Activated B cell treated with CpG ODN at 0.5 μM for 24 hours (primary cell): ENCODE data around the gene GPR32. TPM values are rescaled to one million over a fixed set of nuclear protein-coding genes. Genes with fewer than 3 reads are reported as not detected.

ENCODE experiments used
- ATAC-seq: fragments of 200-7000 bp; cut with Tn5 transposase; one replicate; pipeline ENCODE4 v1.10.0; 2021; ENCODE audit warnings: low read depth, mild to moderate bottlenecking, moderate library complexity
- CTCF ChIA-PET: fragments of 350-600 bp; sonication (Branson Sonifier 250); formaldehyde crosslinking; loops from one replicate; lab custom pipeline; 2021; ENCODE audit warnings: antibody characterized with exemption; lab: Charles Lee
- POLR2A ChIA-PET: fragments of 350-600 bp; sonication (Branson Sonifier 250); formaldehyde crosslinking; loops from one replicate; lab custom pipeline; 2021; ENCODE audit warnings: antibody characterized with exemption; lab: Charles Lee
- DNase-seq: peaks from one replicate; pipeline ENCODE4 v3.0.0; 2022
- H3K27ac Mint-ChIP-seq: one replicate; pipeline ENCODE4 v1.8.0; 2020; ENCODE audit warnings: mixed read lengths
- H3K27me3 Mint-ChIP-seq: one replicate; pipeline ENCODE4 v1.8.0; 2021; ENCODE audit warnings: mixed read lengths
- H3K36me3 Mint-ChIP-seq: one replicate; pipeline ENCODE4 v1.8.0; 2021; ENCODE audit warnings: low read depth, mixed read lengths
- H3K4me1 Mint-ChIP-seq: one replicate; pipeline ENCODE4 v1.8.0; 2021; ENCODE audit warnings: mixed read lengths
- H3K4me3 Mint-ChIP-seq: one replicate; pipeline ENCODE4 v1.8.0; 2020; ENCODE audit warnings: mild to moderate bottlenecking, mixed read lengths
- H3K9me3 Mint-ChIP-seq: one replicate; pipeline ENCODE4 v1.8.0; 2020; ENCODE audit warnings: mixed read lengths
- intact Hi-C: fragments of 100-400 bp; cut with micrococcal nuclease; formaldehyde crosslinking; loops from one replicate; pipeline ENCODE4 v1.15.1; 2024
- total RNA-seq: library from RNA; stranded (reverse); gene quantifications from 2 replicates; pipeline ENCODE4 v1.2.3, GENCODE V29; 2022
- TF ChIP-seq, protein P1 (sequence below): fragments of 200-600 bp; IDR thresholded peaks from one replicate; pipeline ENCODE4 v1.8.0; 2022; ENCODE audit warnings: antibody characterized with exemption, mild to moderate bottlenecking

GPR32 gene
- total RNA-seq, 1 donor from 2014 or later: not detected

DNA sequence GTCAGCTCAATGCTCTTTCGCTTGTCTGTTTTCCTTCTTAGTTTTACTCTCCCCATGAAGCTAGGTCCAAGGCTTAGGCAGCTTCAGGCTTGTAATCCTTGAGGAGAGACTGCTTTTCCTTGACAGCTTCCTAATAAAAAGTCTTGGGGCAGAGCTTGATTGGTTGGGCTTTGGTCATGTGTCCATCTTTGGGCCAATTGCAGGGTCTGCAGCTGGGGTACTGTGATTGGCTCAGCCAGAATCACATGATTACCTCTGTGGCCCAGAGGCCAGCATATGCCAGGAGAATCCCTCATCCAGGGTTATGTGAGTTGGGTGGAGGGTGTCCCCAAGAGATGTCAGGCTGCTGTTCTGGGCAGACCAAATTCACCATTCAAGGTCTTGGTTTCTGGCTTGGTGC, 45.2 kb downstream of the GPR32 start:
- intact Hi-C loops: no loop called here
- CTCF ChIA-PET: interaction anchor here (1.0 kb wide), 1 partner anchor 107 kb away, joined by 3 read pairs; no protein-coding TSS in a partner anchor
- no peak overlapping the region for H3K27ac Mint-ChIP-seq

DNA sequence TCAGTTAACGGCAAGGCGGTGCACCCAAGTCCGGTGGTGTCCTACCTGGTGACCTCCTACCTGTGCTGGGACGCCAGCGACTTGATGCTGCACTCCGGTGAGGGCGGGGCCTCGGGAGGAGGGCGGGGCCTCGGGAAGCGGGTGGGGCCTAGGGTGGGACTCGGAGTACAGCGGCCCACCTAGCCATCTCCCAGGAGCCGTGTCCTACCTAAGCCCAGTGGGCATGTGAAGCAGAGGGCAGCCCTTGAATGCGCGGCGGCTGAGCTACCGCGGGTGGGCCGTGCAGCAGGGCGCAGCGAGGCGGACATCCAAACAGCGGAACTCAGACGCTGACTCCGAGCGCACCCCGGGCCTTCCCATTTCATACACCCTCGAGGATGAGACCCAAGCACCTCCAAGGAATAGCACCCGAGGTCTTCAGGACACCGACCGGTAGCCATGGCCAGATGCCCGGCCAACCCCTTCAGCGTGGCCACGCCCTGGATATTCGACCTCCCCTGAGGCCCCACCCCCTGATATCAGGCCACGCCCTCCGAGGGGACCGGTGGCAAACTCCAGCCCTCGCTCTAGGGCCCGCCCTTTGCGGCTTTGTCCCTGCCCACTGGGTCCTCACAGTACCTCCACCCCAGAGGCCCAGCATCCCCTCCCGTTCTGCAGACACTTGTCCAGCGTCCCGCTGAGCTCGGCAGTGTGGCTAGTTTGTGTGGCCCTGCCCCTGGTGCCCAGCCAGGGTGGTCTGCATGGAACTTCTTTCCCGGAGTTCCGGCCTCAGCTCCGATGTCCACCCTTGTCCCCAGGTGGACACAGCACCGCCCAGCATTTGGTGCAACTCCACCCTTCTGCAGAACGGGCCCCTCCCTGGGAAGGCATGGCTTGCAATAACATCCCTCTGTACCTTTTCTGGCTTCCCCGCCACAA, 47.9 kb downstream of the GPR32 start:
- ChIA-PET POLR2A (interaction anchor here (0.6 to 2.0 kb wide), 6 partner anchors 14 to 489 kb away, joined by 3 to 30 read pairs (median 4); partner anchors contain the start of gene KCNC3), CTCF (interaction anchor here (1.0 kb wide), 1 partner anchor 104 kb away, joined by 3 read pairs; no protein-coding TSS in a partner anchor)
- DNase-seq: peak; percentile 73
- TF ChIP-seq, protein P1, sequence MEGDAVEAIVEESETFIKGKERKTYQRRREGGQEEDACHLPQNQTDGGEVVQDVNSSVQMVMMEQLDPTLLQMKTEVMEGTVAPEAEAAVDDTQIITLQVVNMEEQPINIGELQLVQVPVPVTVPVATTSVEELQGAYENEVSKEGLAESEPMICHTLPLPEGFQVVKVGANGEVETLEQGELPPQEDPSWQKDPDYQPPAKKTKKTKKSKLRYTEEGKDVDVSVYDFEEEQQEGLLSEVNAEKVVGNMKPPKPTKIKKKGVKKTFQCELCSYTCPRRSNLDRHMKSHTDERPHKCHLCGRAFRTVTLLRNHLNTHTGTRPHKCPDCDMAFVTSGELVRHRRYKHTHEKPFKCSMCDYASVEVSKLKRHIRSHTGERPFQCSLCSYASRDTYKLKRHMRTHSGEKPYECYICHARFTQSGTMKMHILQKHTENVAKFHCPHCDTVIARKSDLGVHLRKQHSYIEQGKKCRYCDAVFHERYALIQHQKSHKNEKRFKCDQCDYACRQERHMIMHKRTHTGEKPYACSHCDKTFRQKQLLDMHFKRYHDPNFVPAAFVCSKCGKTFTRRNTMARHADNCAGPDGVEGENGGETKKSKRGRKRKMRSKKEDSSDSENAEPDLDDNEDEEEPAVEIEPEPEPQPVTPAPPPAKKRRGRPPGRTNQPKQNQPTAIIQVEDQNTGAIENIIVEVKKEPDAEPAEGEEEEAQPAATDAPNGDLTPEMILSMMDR: no peak
- peak; percentile 57 for ATAC-seq
- H3K9me3 Mint-ChIP-seq: no peaks in the 10 kb centered on the region
- no peaks in the 10 kb centered on the region for H3K36me3 Mint-ChIP-seq
- H3K27ac Mint-ChIP-seq: peak overlapping the region; percentile 90
- H3K27me3 Mint-ChIP-seq: peaks cover 13% of the 10 kb centered on the region
- intact Hi-C loops: loop anchor here (1.0 kb wide), 4 partner anchors 13 to 78 kb away; no protein-coding TSS in a partner anchor
- peak overlapping the region; percentile 88 for H3K4me3 Mint-ChIP-seq
- peaks cover 66% of the 10 kb centered on the region for H3K4me1 Mint-ChIP-seq

More for the DNA sequence above, 45.2 kb downstream of the GPR32 start:
- no peaks in the 10 kb centered on the region for H3K9me3 Mint-ChIP-seq
- H3K4me3 Mint-ChIP-seq: no peak overlapping the region
- H3K4me1 Mint-ChIP-seq: peaks cover 42% of the 10 kb centered on the region
- POLR2A ChIA-PET: interaction anchor here (0.6 to 1.4 kb wide), 3 partner anchors 11 to 1309 kb away, joined by 3 to 8 read pairs (median 4); no protein-coding TSS in a partner anchor
- no peak for DNase-seq
- no peak for ATAC-seq
- H3K27me3 Mint-ChIP-seq: peaks cover 15% of the 10 kb centered on the region
- TF ChIP-seq, protein P1: no peak
- H3K36me3 Mint-ChIP-seq: no peaks in the 10 kb centered on the region

- TF ChIP-seq, protein P1: no peak
- intact Hi-C loops: loop anchor here (1.0 kb wide), 2 partner anchors 17 to 77 kb away; no protein-coding TSS in a partner anchor
- CTCF ChIA-PET: no interaction called here
- Mint-ChIP-seq H3K4me3 (peak overlapping the region; percentile 88), H3K4me1 (peaks cover 69% of the 10 kb centered on the region), H3K27me3 (peaks cover 13% of the 10 kb centered on the region), H3K9me3 (no peaks in the 10 kb centered on the region), H3K36me3 (no peaks in the 10 kb centered on the region), H3K27ac (peak overlapping the region; percentile 90)
- DNase-seq (no peak), ATAC-seq (no peak)
- POLR2A ChIA-PET: interaction anchor here (0.7 to 2.0 kb wide), 4 partner anchors 14 to 443 kb away, joined by 3 to 30 read pairs (median 8); no protein-coding TSS in a partner anchor
These were observed 48.7 kb downstream of the GPR32 start for GRCh38 chr19:50818859-50819472.

DNA sequence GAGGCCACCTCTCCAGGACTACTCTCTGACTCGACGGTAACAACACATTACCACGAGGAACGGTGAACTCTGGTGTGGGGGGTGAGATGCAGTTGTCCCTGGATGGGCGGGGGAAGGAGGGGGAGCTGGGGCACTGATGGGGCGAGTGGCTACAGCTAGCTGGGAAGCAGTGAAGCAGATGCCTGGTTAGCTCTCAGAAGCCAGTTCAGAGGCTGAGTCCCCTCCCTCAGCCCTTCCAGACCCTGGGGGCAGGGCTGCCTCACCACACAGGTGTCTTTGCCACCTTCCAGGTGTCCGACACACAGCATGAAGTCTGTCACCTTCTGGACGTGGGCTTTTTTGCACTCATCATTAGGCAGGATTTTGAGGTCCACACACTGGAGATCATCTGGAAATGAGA, 49.4 kb downstream of the GPR32 start:
- Mint-ChIP-seq H3K27me3 (peaks cover 10% of the 10 kb centered on the region), H3K4me3 (peak overlapping the region; percentile 74), H3K4me1 (peaks cover 69% of the 10 kb centered on the region), H3K27ac (peak overlapping the region; percentile 71), H3K9me3 (no peaks in the 10 kb centered on the region), H3K36me3 (no peaks in the 10 kb centered on the region)
- DNase-seq: no peak
- intact Hi-C loops: no loop called here
- ChIA-PET POLR2A (interaction anchor here (0.6 to 1.8 kb wide), 4 partner anchors 15 to 488 kb away, joined by 4 to 11 read pairs (median 5); no protein-coding TSS in a partner anchor), CTCF (no interaction called here)
- no peak for ATAC-seq
- TF ChIP-seq, protein P1: no peak
